ENCODE data around the gene CLIP2.
"Not testable (repeated sequence)": the region's sequence is repeated elsewhere in the genome, so short reads cannot be mapped to it uniquely, and the experiment has no call there.

CLIP2 gene

GRCh38 chr7:74338366-74339108 lies 49.3 kb downstream of the CLIP2 start:
- DNase-seq, result no peak

GRCh38 chr7:74339648-74340047 lies 50.4 kb downstream of the CLIP2 start:
- not testable (repeated sequence) for DNase-seq

GRCh38 chr7:74343281-74344131 lies 54.3 kb downstream of the CLIP2 start:
- DNase-seq, result no peak

- DNase-seq, result no peak
These were observed 54.9 kb downstream of the CLIP2 start for GRCh38 chr7:74344132-74344496.

GRCh38 chr7:74344786-74345185 lies 55.6 kb downstream of the CLIP2 start:
- DNase-seq, result no peak

GRCh38 chr7:74345970-74346369 lies 56.8 kb downstream of the CLIP2 start:
- no peak for DNase-seq

- DNase-seq, result no peak
These were observed 60.4 kb downstream of the CLIP2 start for GRCh38 chr7:74349621-74350020.

GRCh38 chr7:74350751-74351150 lies 61.5 kb downstream of the CLIP2 start:
- DNase-seq, result no peak

GRCh38 chr7:74351836-74352235 lies 62.6 kb downstream of the CLIP2 start:
- DNase-seq, result no peak

- DNase-seq, result not testable (repeated sequence)
These were observed 63.4 kb downstream of the CLIP2 start for GRCh38 chr7:74352551-74353138.

GRCh38 chr7:74354009-74354408 lies 64.8 kb downstream of the CLIP2 start:
- no peak for DNase-seq

- DNase-seq, result no peak
These were observed 65.9 kb downstream of the CLIP2 start for GRCh38 chr7:74355091-74355490.

- no peak for DNase-seq
These were observed 67.5 kb downstream of the CLIP2 start for GRCh38 chr7:74356589-74357315.

- DNase-seq, result no peak
These were observed 70.8 kb downstream of the CLIP2 start for GRCh38 chr7:74360008-74360407.

GRCh38 chr7:74362266-74362665 lies 73.1 kb downstream of the CLIP2 start:
- no peak for DNase-seq

- no peak for DNase-seq
These were observed 74.9 kb downstream of the CLIP2 start for GRCh38 chr7:74364061-74364460.

- DNase-seq, result no peak
These were observed 76.3 kb downstream of the CLIP2 start for GRCh38 chr7:74365322-74366022.

- DNase-seq, result no peak
These were observed 82.5 kb downstream of the CLIP2 start for GRCh38 chr7:74371381-74372341.

- DNase-seq, result no peak
These were observed 83.4 kb downstream of the CLIP2 start for GRCh38 chr7:74372511-74373111.

- DNase-seq, result no peak
These were observed 84.3 kb downstream of the CLIP2 start for GRCh38 chr7:74373536-74373935.

GRCh38 chr7:74375726-74376220 lies 86.6 kb downstream of the CLIP2 start:
- DNase-seq, result no peak

All from stimulated activated CD4-positive, alpha-beta T cell treated with anti-CD3 and anti-CD28 coated beads, Interleukin-2, amount 100 ng/mL, for 48 hours (primary cell).